ENCODE data around the gene ADAMTS12. TPM values are rescaled to one million over a fixed set of nuclear protein-coding genes. Genes with fewer than 3 reads are reported as not detected.

The ADAMTS12 gene
- total RNA-seq, 4 donors from 2014 or later, result 2.3 to 6.0 (median 4.2) TPM

- WGBS, result 87% methylated on average over 4 of the region's 4 CpGs
- Histone ChIP-seq H3K27me3 (no peaks in the 10 kb centered on the region), H3K36me3 (no peaks in the 10 kb centered on the region), H3K4me3 (no peak overlapping the region), H3K4me1 (no peaks in the 10 kb centered on the region), H3K27ac (replicated peaks in 1 of 4) (no peak overlapping the region), H3K9me3 (peaks cover 0 to 13% (median 0%) of the 10 kb centered on the region in 4 donors)
- intact Hi-C loops (cut with DNase I), result no loop called here
- no peak for TF ChIP-seq EP300 (IDR thresholded peaks at IDR 0.05)
- no peak for DNase-seq (ENCODE audit: extremely low spot score)
Observed at GRCh38 chr5:33788922-33789566, 102.7 kb downstream of the ADAMTS12 start.

- TF ChIP-seq POLR2A (IDR thresholded peaks at IDR 0.05; ENCODE audit: low read depth), result no peak
- no peak for TF ChIP-seq POLR2AphosphoS5 (IDR thresholded peaks at IDR 0.05)
- no peak for TF ChIP-seq CTCF (IDR thresholded peaks at IDR 0.05)
- no peak for TF ChIP-seq EP300 (IDR thresholded peaks at IDR 0.05)
- Histone ChIP-seq H3K4me1 (no peaks in the 10 kb centered on the region), H3K27ac (replicated peaks in 1 of 4) (no peak overlapping the region), H3K9me3 (peaks cover 0 to 16% (median 0%) of the 10 kb centered on the region in 4 donors), H3K27me3 (no peaks in the 10 kb centered on the region), H3K36me3 (no peaks in the 10 kb centered on the region), H3K4me3 (no peak overlapping the region)
- 66% methylated on average over 1 of the region's 1 CpG for WGBS
- DNase-seq (ENCODE audit: extremely low spot score), result no peak
- intact Hi-C loops (cut with DNase I), result no loop called here
Observed at GRCh38 chr5:33785571-33785970, 106.2 kb downstream of the ADAMTS12 start.

GRCh38 chr5:33781286-33781685 is 110.5 kb downstream of the ADAMTS12 start:
- TF ChIP-seq POLR2AphosphoS5 (IDR thresholded peaks at IDR 0.05) (no peak), CTCF (IDR thresholded peaks at IDR 0.05) (no peak), POLR2A (IDR thresholded peaks at IDR 0.05; ENCODE audit: low read depth) (no peak), EP300 (IDR thresholded peaks at IDR 0.05) (no peak)
- no peak for DNase-seq (ENCODE audit: extremely low spot score)
- H3K4me1 ChIP-seq, result no peaks in the 10 kb centered on the region
- peaks cover 0 to 16% (median 3%) of the 10 kb centered on the region in 4 donors for H3K9me3 ChIP-seq
- H3K27ac ChIP-seq (replicated peaks in 1 of 4), result no peak overlapping the region
- H3K27me3 ChIP-seq, result no peaks in the 10 kb centered on the region
- intact Hi-C loops (cut with DNase I), result no loop called here
- H3K4me3 ChIP-seq, result no peak overlapping the region
- no peaks in the 10 kb centered on the region for H3K36me3 ChIP-seq

- H3K4me3 ChIP-seq, result no peak overlapping the region
- H3K27ac ChIP-seq (replicated peaks in 1 of 4), result no peak overlapping the region
Observed at GRCh38 chr5:33776151-33776660, 115.6 kb downstream of the ADAMTS12 start.

DNA sequence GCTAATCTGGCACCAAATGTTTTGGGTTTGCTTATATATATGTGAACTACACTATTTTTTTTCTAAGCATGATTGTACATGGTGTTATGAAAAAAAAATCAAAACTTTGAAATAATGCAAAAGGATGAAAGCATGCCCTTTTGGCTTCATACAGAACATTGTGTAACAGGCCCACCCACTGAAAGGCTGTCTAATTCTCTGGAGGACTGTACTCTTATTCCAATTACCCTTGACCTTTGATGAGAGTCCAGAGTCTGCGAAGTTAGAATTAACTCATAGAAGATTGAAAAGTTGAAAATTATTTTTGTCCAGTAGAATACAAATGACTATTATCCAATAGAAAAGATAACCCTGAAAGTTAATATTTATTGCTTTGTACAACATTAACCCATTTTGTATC is 117.4 kb downstream of the ADAMTS12 start:
- intact Hi-C loops (cut with DNase I), result no loop called here

More at GRCh38 chr5:33776151-33776660, 115.6 kb downstream of the ADAMTS12 start:
- no peak for DNase-seq (ENCODE audit: extremely low spot score)
- Histone ChIP-seq H3K27me3 (no peaks in the 10 kb centered on the region), H3K9me3 (peaks cover 0 to 6% (median 0%) of the 10 kb centered on the region in 4 donors), H3K4me1 (peaks cover 0 to 28% (median 20%) of the 10 kb centered on the region in 4 donors), H3K36me3 (no peaks in the 10 kb centered on the region)
- intact Hi-C loops (cut with DNase I), result no loop called here
- 95% methylated on average over 2 of the region's 2 CpGs for WGBS
- TF ChIP-seq EP300 (IDR thresholded peaks at IDR 0.05) (no peak), POLR2AphosphoS5 (IDR thresholded peaks at IDR 0.05) (no peak), POLR2A (IDR thresholded peaks at IDR 0.05; ENCODE audit: low read depth) (no peak), CTCF (IDR thresholded peaks at IDR 0.05) (no peak)

More for the DNA sequence above, 117.4 kb downstream of the ADAMTS12 start:
- H3K4me3 ChIP-seq, result no peak overlapping the region
- H3K4me1 ChIP-seq, result peaks cover 0 to 30% (median 24%) of the 10 kb centered on the region in 4 donors
- H3K27ac ChIP-seq (replicated peaks in 1 of 4), result no peak overlapping the region
- no peak for DNase-seq (ENCODE audit: extremely low spot score)
- 81% methylated on average over 1 of the region's 1 CpG for WGBS
- TF ChIP-seq POLR2A (IDR thresholded peaks at IDR 0.05; ENCODE audit: low read depth) (no peak), CTCF (IDR thresholded peaks at IDR 0.05) (no peak)
- no peaks in the 10 kb centered on the region for H3K36me3 ChIP-seq
- no peaks in the 10 kb centered on the region for H3K27me3 ChIP-seq
- H3K9me3 ChIP-seq, result peaks cover 0 to 6% (median 0%) of the 10 kb centered on the region in 4 donors
